ENCODE data around the gene DDX3Y.

- TF ChIP-seq CTCF (conservative IDR thresholded peaks at IDR 0.05; ENCODE audit: low read depth, low read length) (no peak), EZH2 (IDR thresholded peaks at IDR 0.05; ENCODE audit: borderline replicate concordance, low read depth, low read length, poor library complexity, severe bottlenecking) (no peak)
Observed at GRCh38 chrY:12913541-12913940, 8.9 kb downstream of the DDX3Y start.

All from A673 (cell line).